HepG2 (cell line): Measurements from ENCODE around the gene SLC34A3. TPM values are rescaled to one million over a fixed set of nuclear protein-coding genes. Genes with fewer than 3 reads are reported as not detected.

Source experiments
- AHR ChIP-seq: IDR thresholded peaks from 2 replicates; pipeline ENCODE4 v1.6.1; 2018; ENCODE audit warnings: missing genetic modification reagents, missing compliant biosample characterization
- AKAP8 ChIP-seq: sonication (generic); formaldehyde crosslinking; IDR thresholded peaks from 2 replicates; pipeline ENCODE4 v1.5.1; 2020; ENCODE audit warnings: mild to moderate bottlenecking, missing genetic modification reagents
- ATF5 ChIP-seq: sonication (generic); formaldehyde crosslinking; IDR thresholded peaks from 2 replicates; pipeline ENCODE4 v1.4.0; 2020; ENCODE audit warnings: mild to moderate bottlenecking, low read depth, missing genetic modification reagents
- BRCA1 ChIP-seq: sonication (generic); formaldehyde crosslinking; IDR thresholded peaks from 2 replicates; pipeline ENCODE4 v1.4.0; 2020; ENCODE audit warnings: missing genetic modification reagents
- CREM ChIP-seq, 2 experiments: sonication (generic) in 1 of 2; formaldehyde crosslinking in 1 of 2; IDR thresholded peaks; 2 replicates each; pipeline versions ENCODE4 v1.4.0 to v1.6.1; 2016 to 2020; ENCODE audit warnings: antibody characterized with exemption in 1 of 2, mild to moderate bottlenecking in 1 of 2, missing genetic modification reagents in 1 of 2
- FOXA3 ChIP-seq: IDR thresholded peaks from 2 replicates; pipeline ENCODE4 v1.6.1; 2016; ENCODE audit warnings: missing genetic modification reagents, missing compliant biosample characterization
- FOXO1 ChIP-seq: sonication (generic); formaldehyde crosslinking; IDR thresholded peaks from 2 replicates; pipeline ENCODE4 v1.4.0; 2020; ENCODE audit warnings: missing genetic modification reagents
- HES4 ChIP-seq: sonication (generic); formaldehyde crosslinking; IDR thresholded peaks from 2 replicates; pipeline ENCODE4 v1.9.0; 2021; ENCODE audit warnings: mild to moderate bottlenecking, missing genetic modification reagents, borderline replicate concordance
- IRF2 ChIP-seq: IDR thresholded peaks from 2 replicates; pipeline ENCODE4 v1.6.1; 2018; ENCODE audit warnings: missing genetic modification reagents, missing compliant biosample characterization
- MNT ChIP-seq: fragments of 450-650 bp; IDR thresholded peaks from 2 replicates; pipeline ENCODE4 v1.6.1; 2016
- POLR2G ChIP-seq: fragments of 200-400 bp; formaldehyde crosslinking; IDR thresholded peaks from 2 replicates; pipeline ENCODE4 v1.6.1; 2018; ENCODE audit warnings: mild to moderate bottlenecking, low read depth, low read length, moderate library complexity
- SP2 ChIP-seq: sonication (generic); formaldehyde crosslinking; IDR thresholded peaks from 2 replicates; pipeline ENCODE4 v1.5.1; 2020; ENCODE audit warnings: mild to moderate bottlenecking, missing genetic modification reagents
- SRF ChIP-seq: IDR thresholded peaks from 2 replicates; pipeline ENCODE4 v1.6.1; 2011; ENCODE audit warnings: mild to moderate bottlenecking, low read depth, low read length, moderate library complexity
- ZBTB21 ChIP-seq: sonication (generic); formaldehyde crosslinking; IDR thresholded peaks from 2 replicates; pipeline ENCODE4 v1.4.0; 2020; ENCODE audit warnings: missing genetic modification reagents
- ZNF609 ChIP-seq: sonication (generic); formaldehyde crosslinking; IDR thresholded peaks from 2 replicates; pipeline ENCODE4 v1.4.0; 2020; ENCODE audit warnings: mild to moderate bottlenecking, missing genetic modification reagents, borderline replicate concordance
- ZNF615 ChIP-seq: sonication (generic); formaldehyde crosslinking; IDR thresholded peaks from 2 replicates; pipeline ENCODE4 v1.5.0; 2020; ENCODE audit warnings: mild to moderate bottlenecking, missing genetic modification reagents, borderline replicate concordance
- ZNF720 ChIP-seq: sonication (generic); formaldehyde crosslinking; IDR thresholded peaks from 2 replicates; pipeline ENCODE4 v1.4.0; 2020; ENCODE audit warnings: missing genetic modification reagents
- ZNF770 ChIP-seq: sonication (generic); formaldehyde crosslinking; IDR thresholded peaks from 2 replicates; pipeline ENCODE4 v1.5.0; 2020; ENCODE audit warnings: mild to moderate bottlenecking, missing genetic modification reagents
- ZNF772 ChIP-seq: sonication (generic); formaldehyde crosslinking; IDR thresholded peaks from 2 replicates; pipeline ENCODE4 v1.5.0; 2020; ENCODE audit warnings: mild to moderate bottlenecking, missing genetic modification reagents
- ZNF839 ChIP-seq: sonication (generic); formaldehyde crosslinking; IDR thresholded peaks from 2 replicates; pipeline ENCODE4 v1.4.0; 2020; ENCODE audit warnings: missing genetic modification reagents, mild to moderate bottlenecking, borderline replicate concordance
- ZNF883 ChIP-seq: sonication (generic); formaldehyde crosslinking; IDR thresholded peaks from 2 replicates; pipeline ENCODE4 v1.5.1; 2020; ENCODE audit warnings: mild to moderate bottlenecking, missing genetic modification reagents; ENCODE audit errors: not compliant biosample characterization
- polyA plus RNA-seq, 8 experiments: library from polyadenylated mRNA; depleted of rRNA in 3 of 8; stranded (reverse) in 7 of 8; unstranded in 1 of 8; fragments of >200 nt; fragmentation: Illumina TruSeq in 4 of 8; extraction: Trizol in 4 of 8; gene quantifications; 2 replicates each; pipeline versions ENCODE4 v1.2.1 to v1.2.3, GENCODE V29; 2011 to 2016; ENCODE audit warnings: low read depth in 4 of 8, missing spikeins in 1 of 8, mixed read lengths in 1 of 8; ENCODE audit not compliant: insufficient read depth in 1 of 8
- total RNA-seq, 5 experiments: library from RNA; depleted of rRNA; stranded (reverse); fragments of >200 nt; fragmentation: Illumina TruSeq; extraction: Trizol; gene quantifications; 2 replicates each; pipeline ENCODE4 v1.2.3, GENCODE V29; 2016; ENCODE audit warnings: low read depth in 1 of 5

The SLC34A3 gene
- total and polyA plus RNA-seq, 2 of the 13 experiments (the other 11 are each of a cell fraction or from before 2014, with no cell fraction given): 0.07 to 1.0 TPM

- TF ChIP-seq ZNF770 (CRISPR knock-in tag): no peak
- TF ChIP-seq CREM (IDR thresholded peaks at IDR 0.05): no peak
- TF ChIP-seq CREM (CRISPR knock-in tag; IDR thresholded peaks at IDR 0.05): no peak
- TF ChIP-seq ZBTB21 (CRISPR knock-in tag): no peak
- TF ChIP-seq ZNF772 (CRISPR knock-in tag): no peak
- TF ChIP-seq ZNF720: no peak
- no peak for TF ChIP-seq FOXA3
- no peak for TF ChIP-seq SRF
- no peak for TF ChIP-seq FOXO1 (CRISPR knock-in tag)
- peak; percentile 15; the same call in 1 of the 2 replicates for TF ChIP-seq ZNF609 (CRISPR knock-in tag)
- TF ChIP-seq ZNF839 (CRISPR knock-in tag): no peak
- TF ChIP-seq ATF5: no peak
- peak; percentile 87 for TF ChIP-seq AKAP8 (CRISPR knock-in tag)
- peak; percentile 90 for TF ChIP-seq POLR2G
- no peak for TF ChIP-seq AHR
- no peak for TF ChIP-seq ZNF615 (CRISPR knock-in tag)
- 0 out of 2 replicates have a peak, but pooled peaks have one; percentile 13 for TF ChIP-seq IRF2
- no peak for TF ChIP-seq HES4 (CRISPR knock-in tag)
- no peak for TF ChIP-seq BRCA1
- no peak for TF ChIP-seq SP2 (CRISPR knock-in tag)
- TF ChIP-seq ZNF883 (CRISPR knock-in tag): no peak
- no peak for TF ChIP-seq MNT
Measured at GRCh38 chr9:137243626-137244485, 13.2 kb downstream of the SLC34A3 start (continued).
